Progenitor cell of endocrine pancreas (in vitro differentiated cells): Measurements from ENCODE around the gene GGCX. TPM values are rescaled to one million over a fixed set of nuclear protein-coding genes. Genes with fewer than 3 reads are reported as not detected.
A peak's percentile ranks its signal among the peaks of the same experiment; 100 is the strongest.
"Not testable (repeated sequence)": the region's sequence is repeated elsewhere in the genome, so short reads cannot be mapped to it uniquely, and the experiment has no call there.

Source experiments
- DNase-seq: peaks from one replicate; pipeline ENCODE4 v3.0.0; 2021; ENCODE audit warnings: low spot score; ENCODE audit not compliant: unreplicated experiment
- H3K27ac Mint-ChIP-seq: 2 replicates; pipeline ENCODE4 v1.8.0; 2021; ENCODE audit warnings: mild to moderate bottlenecking, moderate library complexity, mixed read lengths
- H3K27me3 Mint-ChIP-seq: 2 replicates; pipeline ENCODE4 v1.8.0; 2021; ENCODE audit warnings: mixed read lengths
- H3K36me3 Mint-ChIP-seq: 2 replicates; pipeline ENCODE4 v1.8.0; 2022; ENCODE audit warnings: mixed read lengths; ENCODE audit not compliant: insufficient read depth
- H3K4me1 Mint-ChIP-seq: 2 replicates; pipeline ENCODE4 v1.8.0; 2021; ENCODE audit warnings: low read depth, mixed read lengths
- H3K4me3 Mint-ChIP-seq: 2 replicates; pipeline ENCODE4 v1.8.0; 2021; ENCODE audit warnings: low read depth, mild to moderate bottlenecking, moderate library complexity, mixed read lengths
- H3K9me3 Mint-ChIP-seq: 2 replicates; pipeline ENCODE4 v1.8.0; 2021; ENCODE audit warnings: low read depth, mixed read lengths
- CTCF ChIP-seq: fragments of 200-600 bp; sonication (generic); IDR thresholded peaks from one replicate; pipeline ENCODE4 v1.5.0; 2021; ENCODE audit warnings: antibody characterized with exemption, mild to moderate bottlenecking; ENCODE audit not compliant: unreplicated experiment
- total RNA-seq: library from RNA; stranded (reverse); gene quantifications from 2 replicates; pipeline ENCODE4 v1.2.1, GENCODE V29; 2021

The GGCX gene
- total RNA-seq, 1 donor from 2014 or later, result 69.2 TPM

- Mint-ChIP-seq H3K27ac (no peak overlapping the region), H3K36me3 (peaks cover 6% of the 10 kb centered on the region), H3K4me3 (peak overlapping the region; percentile 24), H3K4me1 (peaks cover 15% of the 10 kb centered on the region), H3K27me3 (no peaks in the 10 kb centered on the region), H3K9me3 (no peaks in the 10 kb centered on the region)
- no peak for DNase-seq
- TF ChIP-seq CTCF, result no peak
Observed at GRCh38 chr2:85604568-85605339, 43.5 kb upstream of the GGCX start.

- DNase-seq, H3K36me3 Mint-ChIP-seq, H3K27me3 Mint-ChIP-seq, H3K27ac Mint-ChIP-seq, H3K9me3 Mint-ChIP-seq: not testable (repeated sequence)
- Mint-ChIP-seq H3K4me1 (peaks cover 15% of the 10 kb centered on the region), H3K4me3 (peak overlapping the region; percentile 80)
Observed at GRCh38 chr2:85604133-85604444, 42.8 kb upstream of the GGCX start.

- Mint-ChIP-seq H3K4me3 (peak within 1 kb of the TSS; percentile 85), H3K36me3 (no peaks in the 10 kb centered on the region), H3K4me1 (peaks cover 15% of the 10 kb centered on the region), H3K27me3 (no peaks in the 10 kb centered on the region), H3K27ac (peak within 1 kb of the TSS; percentile 93), H3K9me3 (no peaks in the 10 kb centered on the region)
- DNase-seq, result peak; percentile 81
- peak; percentile 49 for TF ChIP-seq CTCF
Observed at GRCh38 chr2:85602476-85603234, 41.4 kb upstream of the GGCX start, which contains the start of gene TMEM150A. Gene TMEM150A (minus strand): TSS chr2:85602698. CDS start chr2:85601948, 750 bp downstream.

GRCh38 chr2:85601771-85602475 is 40.6 kb upstream of the GGCX start:
- Mint-ChIP-seq H3K4me3 (peak overlapping the region; percentile 85), H3K4me1 (peaks cover 15% of the 10 kb centered on the region), H3K36me3 (no peaks in the 10 kb centered on the region), H3K27ac (peak overlapping the region; percentile 73), H3K9me3 (no peaks in the 10 kb centered on the region), H3K27me3 (no peaks in the 10 kb centered on the region)
- no peak for DNase-seq
- TF ChIP-seq CTCF, result no peak

GRCh38 chr2:85600951-85601770 is 39.9 kb upstream of the GGCX start:
- H3K9me3 Mint-ChIP-seq, result no peaks in the 10 kb centered on the region
- H3K27me3 Mint-ChIP-seq, result no peaks in the 10 kb centered on the region
- no peak for DNase-seq
- no peak overlapping the region for H3K27ac Mint-ChIP-seq
- TF ChIP-seq CTCF, result no peak
- H3K4me1 Mint-ChIP-seq, result peaks cover 16% of the 10 kb centered on the region
- no peaks in the 10 kb centered on the region for H3K36me3 Mint-ChIP-seq
- peak overlapping the region; percentile 85 for H3K4me3 Mint-ChIP-seq
